GM12801 (cell line): ENCODE data around the gene FAM20C.

Experiments used
- TF ChIP-seq, protein P1 (sequence below): IDR thresholded peaks from one replicate; pipeline ENCODE4 v1.5.1; 2011; ENCODE audit warnings: control low read depth; ENCODE audit not compliant: insufficient read length; ENCODE audit errors: extremely low read depth

The FAM20C gene

DNA sequence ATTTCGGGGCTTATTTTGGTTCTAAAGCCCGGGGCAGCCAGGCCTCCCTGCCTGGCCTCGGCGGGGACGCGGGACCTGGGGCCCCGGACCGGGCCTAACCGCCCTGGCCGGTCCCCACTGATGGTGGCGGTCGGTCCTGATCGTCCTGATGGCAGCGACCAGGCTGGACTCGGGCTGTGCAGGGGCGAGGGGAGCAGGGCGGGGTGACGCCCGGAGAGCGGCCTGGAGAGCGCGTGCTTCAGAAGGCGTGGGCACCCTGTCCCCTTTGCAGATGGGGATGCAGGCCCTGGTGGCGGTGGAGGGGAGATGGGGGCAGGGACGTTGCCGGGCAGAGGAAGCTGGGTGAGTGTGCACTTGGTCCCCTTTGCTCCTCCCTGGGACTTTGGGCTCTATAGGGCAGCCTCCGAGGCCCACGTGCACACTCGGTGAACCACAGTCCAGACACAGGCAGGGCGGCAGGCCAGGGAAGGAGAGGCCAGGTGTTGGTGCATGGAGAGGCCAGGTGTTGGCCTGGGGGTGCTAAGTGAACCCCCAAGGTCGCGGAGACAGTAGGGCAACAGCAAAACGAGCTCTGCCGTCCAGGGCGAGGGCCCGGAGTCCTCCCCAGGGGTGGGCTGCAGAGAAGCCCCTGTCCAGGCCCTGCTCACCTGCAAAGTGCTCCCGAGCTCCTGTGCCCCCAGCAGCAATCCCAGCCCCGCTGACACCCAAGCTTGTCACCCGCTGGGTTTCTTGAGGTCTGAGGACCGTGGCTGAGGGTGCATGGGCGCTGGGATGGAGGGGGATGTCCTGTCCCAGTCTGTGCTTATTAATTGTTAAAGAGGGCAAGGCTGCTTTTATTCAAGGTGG, 42.4 kb upstream of the FAM20C start:
- TF ChIP-seq, protein P1, sequence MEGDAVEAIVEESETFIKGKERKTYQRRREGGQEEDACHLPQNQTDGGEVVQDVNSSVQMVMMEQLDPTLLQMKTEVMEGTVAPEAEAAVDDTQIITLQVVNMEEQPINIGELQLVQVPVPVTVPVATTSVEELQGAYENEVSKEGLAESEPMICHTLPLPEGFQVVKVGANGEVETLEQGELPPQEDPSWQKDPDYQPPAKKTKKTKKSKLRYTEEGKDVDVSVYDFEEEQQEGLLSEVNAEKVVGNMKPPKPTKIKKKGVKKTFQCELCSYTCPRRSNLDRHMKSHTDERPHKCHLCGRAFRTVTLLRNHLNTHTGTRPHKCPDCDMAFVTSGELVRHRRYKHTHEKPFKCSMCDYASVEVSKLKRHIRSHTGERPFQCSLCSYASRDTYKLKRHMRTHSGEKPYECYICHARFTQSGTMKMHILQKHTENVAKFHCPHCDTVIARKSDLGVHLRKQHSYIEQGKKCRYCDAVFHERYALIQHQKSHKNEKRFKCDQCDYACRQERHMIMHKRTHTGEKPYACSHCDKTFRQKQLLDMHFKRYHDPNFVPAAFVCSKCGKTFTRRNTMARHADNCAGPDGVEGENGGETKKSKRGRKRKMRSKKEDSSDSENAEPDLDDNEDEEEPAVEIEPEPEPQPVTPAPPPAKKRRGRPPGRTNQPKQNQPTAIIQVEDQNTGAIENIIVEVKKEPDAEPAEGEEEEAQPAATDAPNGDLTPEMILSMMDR = no peak

DNA sequence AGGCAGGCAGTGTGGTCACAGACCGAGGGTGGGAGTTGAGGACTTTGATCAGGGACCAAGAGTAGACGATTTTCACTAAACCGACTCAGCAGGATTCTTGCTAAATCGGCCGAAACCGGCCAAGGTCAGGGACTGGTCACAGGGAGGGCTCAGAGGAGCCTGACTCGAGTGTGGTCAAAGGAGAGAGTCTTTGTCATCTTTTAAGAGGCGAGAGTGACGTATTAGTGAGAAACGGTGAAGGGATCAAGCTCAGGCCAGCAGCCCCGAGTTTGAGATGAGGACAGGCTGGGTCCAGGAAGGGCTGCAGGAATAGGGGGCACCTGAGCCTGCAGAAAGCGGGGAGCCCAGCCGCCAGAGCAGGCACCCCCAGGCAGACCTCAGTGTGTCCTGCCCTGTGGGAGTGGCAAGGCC, 41.6 kb upstream of the FAM20C start:
- TF ChIP-seq, protein P1 = no peak

DNA sequence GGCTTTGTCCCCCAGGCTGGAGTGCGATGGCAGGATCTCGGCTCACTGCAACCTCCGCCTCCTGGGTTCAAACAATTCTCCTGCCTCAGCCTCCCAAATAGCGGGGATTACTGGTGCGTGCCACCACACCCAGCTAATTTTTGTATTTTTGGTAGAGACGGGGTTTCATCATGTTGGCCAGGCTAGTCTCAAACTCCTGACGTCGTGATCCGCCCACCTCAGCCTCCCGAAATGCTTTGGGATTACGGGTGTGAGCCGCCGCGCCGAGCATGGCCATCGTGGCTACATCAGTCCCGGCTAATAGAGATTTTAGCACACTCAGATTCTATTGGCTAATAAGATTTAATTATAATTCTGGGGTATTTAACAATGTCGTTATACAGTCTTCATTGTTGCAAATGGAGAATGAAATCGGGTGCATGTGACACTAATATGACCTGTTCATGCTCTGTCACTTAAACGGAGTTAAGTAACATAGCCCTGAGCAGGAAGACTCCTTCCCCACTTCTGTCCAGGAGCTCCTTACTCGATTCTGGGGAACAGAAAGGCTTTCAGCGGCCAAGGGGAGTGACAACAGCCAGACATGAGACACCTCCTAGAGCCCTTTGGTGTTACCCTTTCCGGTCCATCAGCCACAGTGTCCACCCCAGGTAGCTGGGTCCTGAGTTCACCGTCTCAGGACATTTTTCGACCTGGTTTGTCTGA, 40.9 kb upstream of the FAM20C start:
- TF ChIP-seq, protein P1 = no peak

DNA sequence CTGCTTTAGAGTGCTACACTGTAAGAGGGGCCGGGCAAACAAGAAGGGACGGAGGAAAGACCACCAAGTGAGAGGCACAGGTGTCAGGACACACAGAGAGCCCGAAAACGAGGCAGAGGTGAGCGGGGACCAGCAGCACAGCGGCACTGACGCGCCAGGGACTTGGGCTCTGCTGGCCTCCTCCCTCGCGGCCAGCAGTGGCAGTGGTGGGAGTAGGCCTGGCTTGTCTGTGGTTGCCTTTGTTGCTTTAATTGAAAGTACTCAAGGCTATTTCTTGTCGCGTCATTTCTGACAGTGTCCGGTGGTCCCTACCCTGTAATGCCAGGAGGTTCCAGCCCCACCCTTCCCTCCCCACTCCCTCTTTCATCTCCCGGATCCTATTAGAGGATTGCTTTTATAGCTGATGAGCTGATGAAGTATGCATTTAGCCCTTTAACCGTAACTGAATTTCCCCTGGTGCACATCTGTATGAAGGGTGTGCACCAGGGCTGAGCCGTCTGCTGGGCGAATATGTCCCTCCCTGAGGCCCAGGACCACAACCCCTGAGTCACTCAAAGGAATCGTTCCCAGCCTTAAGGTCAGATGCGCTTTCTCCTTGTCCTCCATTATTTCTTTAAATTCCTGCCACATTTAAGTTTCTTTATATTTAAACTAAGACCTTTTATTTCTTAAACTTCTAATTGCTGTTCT, 39.5 kb upstream of the FAM20C start:
- TF ChIP-seq, protein P1 = no peak

DNA sequence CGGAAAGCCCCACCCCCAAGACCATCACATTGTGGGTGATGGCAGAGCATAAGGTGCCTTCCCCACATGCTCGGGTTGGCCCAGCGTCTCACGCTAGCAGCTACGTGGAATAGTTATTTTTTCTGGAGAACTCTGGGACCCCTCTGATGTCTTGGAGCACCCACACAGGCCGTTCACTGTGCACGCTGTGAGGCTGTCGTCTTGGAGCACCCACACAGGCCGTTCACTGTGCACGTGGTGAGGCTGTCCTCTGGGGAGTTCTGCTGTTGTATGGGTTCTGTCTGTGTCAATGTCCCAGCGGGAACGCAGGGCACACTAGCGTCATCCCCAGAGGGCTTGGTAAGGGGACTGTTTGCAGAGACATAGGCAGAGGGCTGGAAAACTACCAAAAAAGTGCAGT, 38.8 kb upstream of the FAM20C start:
- TF ChIP-seq, protein P1 = no peak

DNA sequence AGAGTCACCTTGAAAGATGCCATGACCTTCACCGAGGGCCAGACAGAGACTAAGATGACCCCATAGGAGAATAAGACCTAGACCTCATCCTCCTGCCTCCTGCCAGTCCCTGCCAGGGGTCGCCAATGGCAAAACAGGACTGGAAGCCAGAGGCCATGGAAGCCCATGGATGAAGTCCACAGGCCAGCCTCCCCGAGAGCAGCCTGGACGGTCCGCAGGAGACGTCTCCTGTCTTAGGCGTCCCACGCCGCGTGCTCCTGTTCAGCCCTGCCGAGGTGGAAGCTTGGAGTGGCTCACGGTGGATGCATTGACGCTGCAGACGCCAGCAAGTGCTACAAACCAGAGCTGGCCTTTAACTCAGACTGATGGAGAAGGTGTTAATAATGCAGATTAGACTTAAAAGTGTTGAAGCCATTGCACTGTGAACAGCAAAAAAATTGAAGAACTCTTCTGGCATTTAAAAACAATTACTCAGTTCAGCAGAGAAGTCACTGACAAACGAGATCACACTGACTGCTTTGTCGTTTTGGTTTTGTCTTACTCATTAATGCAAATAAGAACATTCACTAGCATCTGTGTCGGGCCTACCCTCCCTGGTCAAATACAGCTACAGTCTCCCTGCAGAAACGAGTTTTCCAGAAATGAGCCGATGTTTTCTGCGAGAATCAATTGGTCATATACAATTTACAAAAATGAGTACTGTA, 38.1 kb upstream of the FAM20C start:
- TF ChIP-seq, protein P1 = no peak
